ENCODE measurements around the gene CSTF3.

- TF ChIP-seq EZH2 (IDR thresholded peaks at IDR 0.05; ENCODE audit: insufficient read depth, poor library complexity, severe bottlenecking) (no peak), EZH2phosphoT487 (IDR thresholded peaks at IDR 0.05; ENCODE audit: insufficient read depth, low read depth) (no peak)
Observed at GRCh38 chr11:33072465-33072864, 88.8 kb downstream of the CSTF3 start.

Measured in GM23248 (cell line).